HG02798 (cell line): ENCODE data around the gene ZNF622.

Experiments used
- ATAC-seq: cut with Tn5 transposase; IDR thresholded peaks from one replicate; pipeline ENCODE4 v1.9.1; 2021; ENCODE audit warnings: mild to moderate bottlenecking; ENCODE audit not compliant: unreplicated experiment, poor library complexity

ZNF622 gene

GRCh38 chr5:16465544-16466432 is at the start of gene ZNF622:
TSS of gene ZNF622 (minus strand) at chr5:16465800. CDS start at chr5:16465665, 135 bp downstream.
- peak; percentile 88 for ATAC-seq

- no peak for ATAC-seq
Measured at GRCh38 chr5:16510098-16510497, 44.5 kb upstream of the ZNF622 start.

GRCh38 chr5:16508730-16509531 is 43.3 kb upstream of the ZNF622 start:
- no peak for ATAC-seq

- no peak for ATAC-seq
Measured at GRCh38 chr5:16507716-16508115, 42.1 kb upstream of the ZNF622 start.

- no peak for ATAC-seq
Measured at GRCh38 chr5:16505904-16506303, 40.3 kb upstream of the ZNF622 start.

GRCh38 chr5:16505140-16505891 is 39.7 kb upstream of the ZNF622 start:
- no peak for ATAC-seq

GRCh38 chr5:16504571-16504970 is 39.0 kb upstream of the ZNF622 start:
- no peak for ATAC-seq

GRCh38 chr5:16502866-16503265 is 37.3 kb upstream of the ZNF622 start:
- no peak for ATAC-seq

- ATAC-seq: no peak
Measured at GRCh38 chr5:16500024-16500423, 34.4 kb upstream of the ZNF622 start.

- ATAC-seq: no peak
Measured at GRCh38 chr5:16497546-16497945, 31.9 kb upstream of the ZNF622 start.

GRCh38 chr5:16493261-16493660 is 27.7 kb upstream of the ZNF622 start:
- ATAC-seq: no peak

- no peak for ATAC-seq
Measured at GRCh38 chr5:16492398-16493140, 27.0 kb upstream of the ZNF622 start.

GRCh38 chr5:16490911-16491310 is 25.3 kb upstream of the ZNF622 start:
- ATAC-seq: no peak

GRCh38 chr5:16489322-16489791 is 23.8 kb upstream of the ZNF622 start:
- peak; percentile 71 for ATAC-seq

- no peak for ATAC-seq
Measured at GRCh38 chr5:16487456-16487855, 21.9 kb upstream of the ZNF622 start.

- ATAC-seq: no peak
Measured at GRCh38 chr5:16486711-16487111, 21.1 kb upstream of the ZNF622 start.

- no peak for ATAC-seq
Measured at GRCh38 chr5:16485656-16486055, 20.1 kb upstream of the ZNF622 start.

GRCh38 chr5:16484081-16484480 is 18.5 kb upstream of the ZNF622 start:
- no peak for ATAC-seq

GRCh38 chr5:16483361-16483760 is 17.8 kb upstream of the ZNF622 start:
- ATAC-seq: no peak

GRCh38 chr5:16482891-16483290 is 17.3 kb upstream of the ZNF622 start:
- no peak for ATAC-seq
